ENCODE results near the gene CPA5.

The CPA5 gene

GRCh38 chr7:130397051-130397757 lies 52.6 kb downstream of the CPA5 start:
- no peak for DNase-seq (ENCODE audit: low spot score)

- no peak for DNase-seq (ENCODE audit: low spot score)
Observed at GRCh38 chr7:130397758-130398073, 53.1 kb downstream of the CPA5 start.

- DNase-seq (ENCODE audit: low spot score), result no peak
Observed at GRCh38 chr7:130398526-130399090, 54.0 kb downstream of the CPA5 start.

GRCh38 chr7:130400120-130400572 lies 55.5 kb downstream of the CPA5 start:
- no peak for DNase-seq (ENCODE audit: low spot score)

- no peak for DNase-seq (ENCODE audit: low spot score)
Observed at GRCh38 chr7:130401101-130401500, 56.5 kb downstream of the CPA5 start.

GRCh38 chr7:130401578-130401977 lies 57.0 kb downstream of the CPA5 start:
- DNase-seq (ENCODE audit: low spot score), result no peak

GRCh38 chr7:130405003-130405402 lies 60.4 kb downstream of the CPA5 start:
- DNase-seq (ENCODE audit: low spot score), result no peak

GRCh38 chr7:130409067-130409711 lies 64.6 kb downstream of the CPA5 start:
- no peak for DNase-seq (ENCODE audit: low spot score)

- DNase-seq (ENCODE audit: low spot score), result no peak
Observed at GRCh38 chr7:130409712-130410072, 65.1 kb downstream of the CPA5 start.

- no peak for DNase-seq (ENCODE audit: low spot score)
Observed at GRCh38 chr7:130410868-130411541, 66.4 kb downstream of the CPA5 start.

GRCh38 chr7:130413201-130413600 lies 68.6 kb downstream of the CPA5 start:
- DNase-seq (ENCODE audit: low spot score), result no peak

GRCh38 chr7:130415006-130415405 lies 70.4 kb downstream of the CPA5 start:
- DNase-seq (ENCODE audit: low spot score), result no peak

GRCh38 chr7:130417213-130417612 lies 72.6 kb downstream of the CPA5 start:
- no peak for DNase-seq (ENCODE audit: low spot score)

GRCh38 chr7:130418306-130418705 lies 73.7 kb downstream of the CPA5 start:
- DNase-seq (ENCODE audit: low spot score), result no peak
